Neuron (in vitro differentiated cells): ENCODE results near the gene TCL1A.
"Not testable (repeated sequence)": the region's sequence is repeated elsewhere in the genome, so short reads cannot be mapped to it uniquely, and the experiment has no call there.

ENCODE experiments used
- H2AFZ ChIP-seq: one replicate; pipeline ENCODE4 v1.6.1; 2013; ENCODE audit warnings: low read depth, mild to moderate bottlenecking, inconsistent platforms, low read length, moderate library complexity
- H3K27me3 ChIP-seq: one replicate; pipeline ENCODE4 v1.6.1; 2013; ENCODE audit warnings: low read length; ENCODE audit not compliant: insufficient read depth
- H3K36me3 ChIP-seq: one replicate; pipeline ENCODE4 v1.6.1; 2013; ENCODE audit warnings: low read length; ENCODE audit not compliant: insufficient read depth
- H3K4me1 ChIP-seq: one replicate; pipeline ENCODE4 v1.6.1; 2013; ENCODE audit warnings: low read length; ENCODE audit not compliant: insufficient read depth
- H3K4me3 ChIP-seq: 2 replicates; pipeline ENCODE4 v1.5.1; 2013; ENCODE audit warnings: mild to moderate bottlenecking, low read length, moderate library complexity
- H3K9me3 ChIP-seq: one replicate; pipeline ENCODE4 v1.6.1; 2013; ENCODE audit warnings: low read length

TCL1A gene, protein sequence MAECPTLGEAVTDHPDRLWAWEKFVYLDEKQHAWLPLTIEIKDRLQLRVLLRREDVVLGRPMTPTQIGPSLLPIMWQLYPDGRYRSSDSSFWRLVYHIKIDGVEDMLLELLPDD

DNA sequence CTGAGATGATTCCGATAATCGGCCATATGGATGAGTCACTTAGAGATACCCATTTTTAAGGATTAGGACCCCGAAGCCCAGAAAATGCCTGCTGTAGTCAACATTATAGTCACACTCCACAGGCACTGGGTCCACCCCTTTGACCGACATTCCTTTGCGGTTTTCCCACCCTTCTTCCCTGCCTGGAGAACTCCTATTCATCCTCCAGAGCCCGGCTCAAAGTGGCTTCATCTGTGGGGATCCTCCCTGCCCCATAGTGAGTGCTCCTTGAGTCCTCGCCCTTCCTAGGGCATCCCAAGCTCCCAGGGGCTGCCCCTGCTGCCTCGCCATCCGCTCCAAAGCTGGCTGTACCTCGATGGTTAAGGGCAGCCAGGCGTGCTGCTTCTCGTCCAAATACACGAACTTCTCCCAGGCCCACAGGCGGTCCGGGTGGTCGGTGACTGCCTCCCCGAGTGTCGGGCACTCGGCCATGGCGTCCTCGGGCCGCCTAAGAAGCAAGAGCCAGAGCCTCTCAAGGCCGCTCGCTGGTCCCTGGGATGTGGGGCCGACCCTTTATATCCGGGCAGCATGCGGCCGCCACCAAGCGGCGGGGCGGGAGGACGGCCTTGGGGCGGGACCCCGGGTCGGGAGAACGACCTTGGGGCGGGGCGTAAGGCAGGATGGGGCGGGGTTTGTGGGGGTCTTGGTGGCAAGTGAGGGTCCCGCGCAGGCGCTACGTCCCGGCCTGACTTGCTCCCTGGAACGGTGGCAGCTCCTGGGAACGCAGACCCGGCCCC lies at the start of gene TCL1A:
Gene TCL1A (minus strand): TSS at position 530 of the 776 bp plus-strand sequence. CDS start 59 bp downstream, at position 471.
- no peak within 1 kb of the TSS for H3K4me3 ChIP-seq
- no peaks in the 10 kb centered on the region for H3K9me3 ChIP-seq
- H3K4me1 ChIP-seq = no peaks in the 10 kb centered on the region
- peaks cover 3% of the 10 kb centered on the region for H3K27me3 ChIP-seq
- no peaks in the 10 kb centered on the region for H3K36me3 ChIP-seq
- no peak within 1 kb of the TSS for H2AFZ ChIP-seq

DNA sequence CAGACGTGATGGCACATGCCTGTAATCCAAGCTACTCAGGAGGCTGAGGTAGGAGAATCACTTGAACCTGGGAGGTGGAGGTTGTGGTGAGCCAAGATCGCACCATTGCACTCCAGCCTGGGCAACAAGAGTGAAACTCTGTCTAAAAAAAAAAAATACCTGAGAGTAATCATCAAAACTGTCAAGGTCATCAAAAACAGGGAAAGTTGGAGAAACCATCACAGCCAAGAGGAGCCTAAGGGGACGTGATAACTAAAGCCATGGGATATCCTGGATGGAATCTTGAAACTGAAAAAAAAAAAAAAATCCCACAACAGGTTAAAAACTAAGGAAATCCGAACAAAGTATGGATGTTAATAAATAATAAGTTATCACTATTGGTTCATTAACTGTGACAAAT lies 49.1 kb upstream of the TCL1A start:
- H3K27me3 ChIP-seq, H3K9me3 ChIP-seq, H3K4me3 ChIP-seq, H3K4me1 ChIP-seq, H3K36me3 ChIP-seq, H2AFZ ChIP-seq: not testable (repeated sequence)

DNA sequence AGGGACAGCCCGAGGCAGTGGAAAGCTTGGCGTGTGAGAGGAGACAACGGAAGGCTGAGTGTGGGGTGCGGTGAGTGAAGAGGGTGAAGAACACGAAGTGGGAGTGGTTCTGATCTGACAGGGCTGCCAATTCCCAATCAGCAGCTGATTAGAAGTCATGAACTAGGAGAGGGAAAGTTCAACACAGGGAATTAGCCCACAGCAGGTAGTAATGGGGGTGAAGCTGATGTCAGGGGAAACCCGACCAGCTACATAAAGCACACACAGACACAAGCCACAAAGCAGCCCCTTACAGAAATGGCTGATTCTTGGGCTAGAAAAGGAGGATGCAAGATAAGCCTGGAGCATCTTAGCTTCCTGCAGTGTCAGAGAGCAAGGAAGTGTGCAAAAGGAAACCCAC lies 47.5 kb upstream of the TCL1A start:
- H2AFZ ChIP-seq = no peak overlapping the region

DNA sequence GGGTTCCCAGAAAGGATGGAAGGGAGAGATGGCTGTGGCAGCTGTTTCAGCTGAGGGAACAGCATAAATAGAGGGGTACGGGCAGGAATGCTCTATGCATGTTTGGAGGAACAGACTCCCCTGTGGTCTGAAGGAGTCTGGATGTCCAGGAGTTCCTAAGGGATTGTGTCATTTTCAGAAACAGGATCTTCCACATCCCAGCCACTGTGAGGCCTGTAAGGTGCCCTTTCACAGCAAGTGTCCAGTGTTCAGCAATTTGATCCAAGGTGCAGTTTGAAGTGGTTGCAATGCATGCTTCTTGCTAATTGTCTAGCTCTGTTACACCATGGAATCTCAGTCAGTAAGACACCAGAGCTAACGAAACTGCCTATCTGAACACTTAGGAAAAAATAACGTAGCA lies 46.7 kb upstream of the TCL1A start:
- H2AFZ ChIP-seq = no peak overlapping the region
- no peaks in the 10 kb centered on the region for H3K4me1 ChIP-seq
- H3K4me3 ChIP-seq = no peak overlapping the region
- peaks cover 2% of the 10 kb centered on the region for H3K27me3 ChIP-seq
- H3K36me3 ChIP-seq = no peaks in the 10 kb centered on the region
- H3K9me3 ChIP-seq = no peaks in the 10 kb centered on the region

More for the DNA sequence above, 47.5 kb upstream of the TCL1A start:
- no peaks in the 10 kb centered on the region for H3K9me3 ChIP-seq
- H3K4me3 ChIP-seq = no peak overlapping the region
- no peaks in the 10 kb centered on the region for H3K36me3 ChIP-seq
- H3K27me3 ChIP-seq = peaks cover 2% of the 10 kb centered on the region
- H3K4me1 ChIP-seq = no peaks in the 10 kb centered on the region

DNA sequence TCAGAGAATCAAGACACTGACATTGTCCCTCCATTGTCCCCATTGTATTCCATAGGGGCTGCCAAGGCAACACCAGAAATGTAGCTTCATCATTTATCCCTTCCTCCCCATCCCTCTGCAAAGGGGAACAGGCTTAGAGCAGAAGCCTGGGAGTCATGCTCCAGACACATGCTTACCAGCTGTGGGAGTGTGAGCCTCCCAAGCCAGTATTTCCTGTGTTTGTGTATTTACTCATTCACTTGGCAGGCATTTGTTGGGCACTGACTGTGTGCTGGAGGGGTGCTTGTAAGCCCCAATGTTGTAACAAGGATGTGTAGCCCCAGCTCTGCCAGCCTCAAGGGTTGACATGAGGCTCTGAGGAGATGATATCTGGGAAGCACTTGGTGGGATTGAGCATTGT lies 46.0 kb upstream of the TCL1A start:
- H3K36me3 ChIP-seq = no peaks in the 10 kb centered on the region
- peaks cover 2% of the 10 kb centered on the region for H3K27me3 ChIP-seq
- H2AFZ ChIP-seq = no peak overlapping the region
- H3K4me3 ChIP-seq = no peak overlapping the region
- H3K9me3 ChIP-seq = no peaks in the 10 kb centered on the region
- H3K4me1 ChIP-seq = no peaks in the 10 kb centered on the region

DNA sequence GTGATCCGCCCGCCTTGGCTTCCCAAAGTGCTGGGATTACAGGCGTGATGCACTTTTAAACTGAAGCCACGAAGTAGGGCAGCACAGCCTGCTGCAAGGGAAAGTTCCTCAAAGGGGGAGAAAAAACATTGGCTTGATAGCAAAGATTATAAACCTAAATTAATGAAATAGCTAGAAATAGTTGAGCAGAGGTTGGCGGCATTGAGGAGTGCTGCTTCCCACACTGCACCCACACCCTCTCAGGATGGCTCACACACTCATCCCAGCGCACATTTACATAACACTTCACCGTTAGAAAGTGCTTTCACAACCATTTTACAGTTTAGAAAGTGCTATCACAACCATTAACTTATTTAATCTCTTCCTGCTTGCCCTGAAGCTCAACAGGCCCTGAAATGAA lies 44.4 kb upstream of the TCL1A start:
- Histone ChIP-seq H3K4me3 (no peak overlapping the region), H3K9me3 (no peaks in the 10 kb centered on the region), H3K27me3 (peaks cover 2% of the 10 kb centered on the region), H3K4me1 (no peaks in the 10 kb centered on the region), H2AFZ (no peak overlapping the region), H3K36me3 (no peaks in the 10 kb centered on the region)

DNA sequence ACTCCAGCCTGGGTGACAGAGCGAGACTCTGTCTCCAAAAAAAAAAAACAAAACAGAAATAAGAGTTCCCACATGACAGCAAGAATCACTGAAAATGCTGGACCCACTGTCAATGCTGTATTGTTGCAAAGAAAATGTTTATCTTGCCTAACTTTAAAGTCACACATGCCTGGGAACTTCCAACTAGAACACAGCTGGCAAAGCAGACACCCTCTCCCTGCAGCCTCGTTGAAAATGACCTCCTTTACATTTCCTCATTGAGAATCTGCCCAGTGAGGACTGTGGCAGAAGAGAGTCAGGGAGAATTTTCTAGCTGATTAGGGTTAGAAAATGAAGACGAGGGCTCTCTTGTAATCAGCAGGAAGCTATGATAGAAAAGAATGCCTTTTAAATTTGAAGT lies 42.8 kb upstream of the TCL1A start:
- Histone ChIP-seq H3K27me3 (peaks cover 2% of the 10 kb centered on the region), H3K36me3 (no peaks in the 10 kb centered on the region), H3K4me3 (no peak overlapping the region), H2AFZ (no peak overlapping the region), H3K9me3 (no peaks in the 10 kb centered on the region), H3K4me1 (no peaks in the 10 kb centered on the region)

DNA sequence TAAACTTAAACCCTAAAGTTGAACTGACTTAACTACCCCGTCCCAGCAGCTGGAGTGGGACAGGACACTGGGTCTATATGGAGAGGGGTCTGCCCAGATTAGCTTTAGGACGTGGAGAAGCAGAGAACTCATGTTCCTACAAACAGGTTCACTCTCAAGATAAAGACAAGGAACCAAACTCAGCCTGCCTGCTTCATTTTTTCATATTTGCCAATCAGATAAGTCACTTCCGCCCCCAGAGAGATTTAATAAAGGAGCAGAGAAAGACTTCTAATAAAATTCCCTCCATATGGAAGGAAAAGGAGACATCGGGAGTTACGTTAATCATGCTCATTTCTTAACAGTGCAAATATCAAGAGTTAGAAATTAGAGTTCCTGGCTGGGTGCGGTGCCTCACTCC lies 42.2 kb upstream of the TCL1A start:
- Histone ChIP-seq H3K27me3 (peaks cover 2% of the 10 kb centered on the region), H3K4me1 (no peaks in the 10 kb centered on the region), H3K36me3 (no peaks in the 10 kb centered on the region)

DNA sequence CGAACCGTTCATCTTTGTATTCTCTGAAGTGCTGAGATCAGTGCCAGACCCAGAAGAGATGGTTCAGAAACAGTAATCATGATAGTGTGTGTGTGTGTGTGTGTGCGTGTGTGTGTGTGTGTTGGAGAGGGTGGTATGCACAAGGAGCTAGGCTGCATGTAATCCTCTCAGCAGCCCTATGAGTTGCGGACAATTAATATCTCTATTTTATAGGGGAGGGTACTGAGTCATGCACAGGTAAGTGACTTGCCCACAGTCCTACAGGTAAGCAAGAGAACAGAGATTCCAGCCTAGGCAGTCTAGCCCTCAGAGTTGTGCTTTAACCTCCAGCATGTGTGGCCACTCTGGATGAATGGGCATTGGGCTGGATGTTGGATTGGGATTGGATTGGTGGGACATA lies 27.9 kb upstream of the TCL1A start:
- no peak overlapping the region for H2AFZ ChIP-seq
- no peak overlapping the region for H3K4me3 ChIP-seq
- no peaks in the 10 kb centered on the region for H3K9me3 ChIP-seq
- no peaks in the 10 kb centered on the region for H3K4me1 ChIP-seq
- H3K27me3 ChIP-seq = no peaks in the 10 kb centered on the region
- H3K36me3 ChIP-seq = no peaks in the 10 kb centered on the region

More for the DNA sequence above, 42.2 kb upstream of the TCL1A start:
- Histone ChIP-seq H3K9me3 (no peaks in the 10 kb centered on the region), H2AFZ (no peak overlapping the region), H3K4me3 (no peak overlapping the region)

- Histone ChIP-seq H3K36me3 (no peaks in the 10 kb centered on the region), H3K4me3 (no peak overlapping the region), H3K27me3 (no peaks in the 10 kb centered on the region), H3K4me1 (no peaks in the 10 kb centered on the region), H3K9me3 (no peaks in the 10 kb centered on the region), H2AFZ (no peak overlapping the region)
These were observed 27.1 kb upstream of the TCL1A start for GRCh38 chr14:95741038-95741490.

- Histone ChIP-seq H3K36me3 (no peaks in the 10 kb centered on the region), H3K9me3 (no peaks in the 10 kb centered on the region), H3K4me3 (no peak overlapping the region), H2AFZ (no peak overlapping the region), H3K27me3 (no peaks in the 10 kb centered on the region), H3K4me1 (no peaks in the 10 kb centered on the region)
These were observed 25.4 kb upstream of the TCL1A start for GRCh38 chr14:95739356-95739755.

- Histone ChIP-seq H3K27me3 (no peaks in the 10 kb centered on the region), H3K4me3 (no peak overlapping the region), H3K9me3 (no peaks in the 10 kb centered on the region), H3K4me1 (no peaks in the 10 kb centered on the region), H2AFZ (no peak overlapping the region), H3K36me3 (no peaks in the 10 kb centered on the region)
These were observed 19.3 kb upstream of the TCL1A start for GRCh38 chr14:95733212-95733611.

DNA sequence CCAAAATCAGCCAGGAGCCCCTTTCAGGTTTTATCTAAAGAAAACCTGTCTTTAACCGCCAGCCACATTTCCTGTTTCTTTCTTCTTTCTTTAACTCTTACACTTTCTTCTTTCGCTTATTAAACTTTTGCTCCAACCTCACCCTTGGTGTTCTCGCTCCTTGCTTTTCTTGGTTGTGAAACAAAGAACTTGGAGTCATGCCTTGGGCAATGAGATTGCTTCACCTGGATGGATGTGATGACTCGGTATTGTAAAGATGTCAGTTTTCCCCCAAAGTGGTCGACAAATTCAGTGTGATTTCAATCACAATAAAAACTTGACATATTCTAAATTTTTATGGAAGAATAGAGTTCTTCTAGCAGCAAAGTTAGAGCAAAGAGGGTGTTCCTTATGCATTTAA lies 16.2 kb upstream of the TCL1A start:
- no peaks in the 10 kb centered on the region for H3K4me1 ChIP-seq
- no peaks in the 10 kb centered on the region for H3K9me3 ChIP-seq
- no peaks in the 10 kb centered on the region for H3K36me3 ChIP-seq
- no peaks in the 10 kb centered on the region for H3K27me3 ChIP-seq
- no peak overlapping the region for H2AFZ ChIP-seq
- H3K4me3 ChIP-seq = no peak overlapping the region
